Ishikawa (cell line): ENCODE results near the gene METTL3.

ENCODE experiments used
- CEBPB ChIP-seq: IDR thresholded peaks from 2 replicates; pipeline ENCODE4 v1.6.1; 2012
- CREB1 ChIP-seq: IDR thresholded peaks from 2 replicates; pipeline ENCODE4 v1.6.1; 2012; ENCODE audit warnings: low read depth
- EGR1 ChIP-seq: IDR thresholded peaks from 2 replicates; pipeline ENCODE4 v1.6.1; 2012
- EP300 ChIP-seq: IDR thresholded peaks from 2 replicates; pipeline ENCODE4 v1.6.1; 2012; ENCODE audit warnings: borderline replicate concordance
- FOXM1 ChIP-seq: IDR thresholded peaks from 2 replicates; pipeline ENCODE4 v1.6.1; 2012; ENCODE audit warnings: low read depth, borderline replicate concordance
- MAX ChIP-seq: IDR thresholded peaks from 2 replicates; pipeline ENCODE4 v1.6.1; 2012
- NFIC ChIP-seq: IDR thresholded peaks from 2 replicates; pipeline ENCODE4 v1.6.1; 2012
- RAD21 ChIP-seq: IDR thresholded peaks from 2 replicates; pipeline ENCODE4 v1.6.1; 2012; ENCODE audit warnings: low read depth
- REST ChIP-seq: IDR thresholded peaks from 2 replicates; pipeline ENCODE4 v1.6.1; 2012; ENCODE audit warnings: low read depth, mild to moderate bottlenecking
- TAF1 ChIP-seq: IDR thresholded peaks from 2 replicates; pipeline ENCODE4 v1.6.1; 2012; ENCODE audit warnings: low read depth, mild to moderate bottlenecking
- TCF12 ChIP-seq: IDR thresholded peaks from 2 replicates; pipeline ENCODE4 v1.6.1; 2012; ENCODE audit warnings: low read depth
- TEAD4 ChIP-seq: IDR thresholded peaks from 2 replicates; pipeline ENCODE4 v1.6.1; 2012
- USF1 ChIP-seq: IDR thresholded peaks from 2 replicates; pipeline ENCODE4 v1.6.1; 2012
- YY1 ChIP-seq: IDR thresholded peaks from 2 replicates; pipeline ENCODE4 v1.6.1; 2012; ENCODE audit warnings: low read depth
- ZBTB7A ChIP-seq: IDR thresholded peaks from 2 replicates; pipeline ENCODE4 v1.6.1; 2012; ENCODE audit warnings: low read depth

The METTL3 gene

GRCh38 chr14:21455592-21455911, 55.6 kb downstream of the METTL3 start:
- TF ChIP-seq REST (no peak), TCF12 (no peak), ZBTB7A (no peak), CEBPB (no peak), USF1 (no peak), RAD21 (no peak), FOXM1 (no peak), EP300 (no peak), EGR1 (no peak; the same call in 1 of the 2 replicates), YY1 (no peak), TEAD4 (no peak), TAF1 (no peak), CREB1 (no peak), MAX (no peak), NFIC (no peak)

GRCh38 chr14:21454843-21455544, 56.1 kb downstream of the METTL3 start:
- no peak for TF ChIP-seq EP300

GRCh38 chr14:21449899-21450216, 61.3 kb downstream of the METTL3 start:
- no peak for TF ChIP-seq NFIC
- TF ChIP-seq CEBPB, result no peak
- TF ChIP-seq REST, result no peak
- TF ChIP-seq MAX, result no peak
- TF ChIP-seq TCF12, result no peak
- no peak for TF ChIP-seq EP300
